ENCODE measurements around the gene TOP2B. TPM values are rescaled to one million over a fixed set of nuclear protein-coding genes. Genes with fewer than 3 reads are reported as not detected.

TOP2B gene
- total RNA-seq, 1 experiment from 2014 or later, result 181 TPM

DNA sequence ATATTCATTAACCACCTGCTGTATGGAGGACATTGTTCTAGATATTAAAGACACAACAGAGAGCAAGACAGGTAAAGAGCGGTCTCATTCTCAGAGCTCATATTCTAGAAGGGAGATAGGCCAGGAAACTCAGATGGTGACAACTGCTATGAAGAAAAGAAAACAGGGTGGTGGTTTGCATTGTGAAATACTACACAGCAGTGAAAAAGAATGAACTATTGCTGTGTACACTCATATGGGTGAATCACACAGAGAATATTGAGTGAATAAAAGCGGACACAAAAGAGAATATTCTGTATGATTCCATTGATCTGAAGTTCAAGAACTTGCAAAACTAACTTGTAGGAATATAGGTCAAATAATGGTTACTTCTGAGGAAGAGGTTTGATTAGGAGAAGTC, 76.7 kb downstream of the TOP2B start:
- no peak overlapping the region for H3K56ac ChIP-seq (ENCODE audit: insufficient read length, low read depth, low read length)
- Mint-ChIP-seq H3K4me3 (no peak overlapping the region), H3K36me3 (ENCODE audit: insufficient read depth in 1 of 3, low read depth in 3 of 3) (no peaks in the 10 kb centered on the region), H3K27me3 (ENCODE audit: low read depth) (no peaks in the 10 kb centered on the region), H3K27ac (no peak overlapping the region), H3K4me1 (peaks cover 3 to 6% of the 10 kb centered on the region in 2 experiments), H3K9me3 (no peaks in the 10 kb centered on the region)
- no peak overlapping the region for H3K9ac ChIP-seq (ENCODE audit: extremely low read depth, insufficient read length, low read length)
- no peak overlapping the region for H3K27ac ChIP-seq (ENCODE audit: insufficient read length, low read depth, low read length)
- H2AFZ ChIP-seq (ENCODE audit: low read length), result no peak overlapping the region
- no peak overlapping the region for H3K23ac ChIP-seq (ENCODE audit: insufficient read length, low read depth, low read length)
- no peak overlapping the region for H3K18ac ChIP-seq (ENCODE audit: insufficient read length, low read depth, low read length)
- no peak overlapping the region for H3K4ac ChIP-seq (ENCODE audit: low read depth, low read length)
- WGBS (ENCODE audit: extremely low coverage, insufficient read length, low lambda C conversion rate), result no CpG with 5 or more reads among the region's 2 CpGs
- no peak overlapping the region for H4K91ac ChIP-seq (ENCODE audit: insufficient read length, low read depth, low read length)
- TF ChIP-seq CTCF (conservative IDR thresholded peaks at IDR 0.05), result no peak
- H3T11ph ChIP-seq (ENCODE audit: low read length), result no peak overlapping the region
- no peaks in the 10 kb centered on the region for H3K9me3 ChIP-seq (ENCODE audit: control insufficient read depth, low read depth, low read length)
- H3K14ac ChIP-seq (ENCODE audit: insufficient read depth, low read length), result no peak overlapping the region
- no peak overlapping the region for H2BK5ac ChIP-seq (ENCODE audit: insufficient read length, low read length)
- no peaks in the 10 kb centered on the region for H3K23me2 ChIP-seq (ENCODE audit: insufficient read length, low read depth, low read length, poor library complexity, severe bottlenecking)
- no peak overlapping the region for H2AK5ac ChIP-seq (ENCODE audit: insufficient read length, low read length)
- H4K5ac ChIP-seq (ENCODE audit: insufficient read length, low read depth, low read length), result no peak overlapping the region
- H2BK20ac ChIP-seq (ENCODE audit: low read depth, low read length, poor library complexity, severe bottlenecking), result no peak overlapping the region
- no peaks in the 10 kb centered on the region for H3K4me1 ChIP-seq (ENCODE audit: insufficient read depth, low read length)
- no peaks in the 10 kb centered on the region for H3K79me2 ChIP-seq (ENCODE audit: insufficient read depth, low read length)
- no peak overlapping the region for H2BK120ac ChIP-seq (ENCODE audit: low read depth, low read length, poor library complexity, severe bottlenecking)
- no peak for DNase-seq
- no peaks in the 10 kb centered on the region for H4K20me1 ChIP-seq (ENCODE audit: control insufficient read depth, insufficient read depth, insufficient read length)
- H3K27me3 ChIP-seq (ENCODE audit: insufficient read depth, low read length), result no peaks in the 10 kb centered on the region
- H2BK12ac ChIP-seq (ENCODE audit: insufficient read length, low read depth, low read length), result no peak overlapping the region
- H2BK15ac ChIP-seq (ENCODE audit: low read depth, low read length), result no peak overlapping the region
- H4K8ac ChIP-seq (replicated peaks; ENCODE audit: insufficient read length, low read depth, low read length), result no peak overlapping the region
- no peaks in the 10 kb centered on the region for H3K79me1 ChIP-seq (ENCODE audit: insufficient read depth, low read depth, low read length, poor library complexity, severe bottlenecking)
- H3K4me2 ChIP-seq (ENCODE audit: insufficient read depth, insufficient read length, low read length), result no peak overlapping the region
